Loucy (cell line): Measurements from ENCODE around the gene MAD1L1.
"Not testable (repeated sequence)": the region's sequence is repeated elsewhere in the genome, so short reads cannot be mapped to it uniquely, and the experiment has no call there.

Source experiments
- H2AFZ ChIP-seq: fragments of 200-600 bp; sonication (generic); 2 replicates; pipeline ENCODE4 v1.6.0; 2016; ENCODE audit warnings: antibody characterized with exemption, mild to moderate bottlenecking, low read length, moderate library complexity
- H3F3A ChIP-seq: fragments of 200-600 bp; 2 replicates; pipeline ENCODE4 v1.6.0; 2016; ENCODE audit warnings: antibody characterized with exemption, low read depth, mild to moderate bottlenecking
- H3K27me3 ChIP-seq: fragments of 200-600 bp; sonication (generic); 2 replicates; pipeline ENCODE4 v1.6.1; 2014; ENCODE audit warnings: low read length, mild to moderate bottlenecking; ENCODE audit not compliant: insufficient read depth, poor library complexity, severe bottlenecking
- H3K36me3 ChIP-seq: fragments of 200-600 bp; sonication (generic); 2 replicates; pipeline ENCODE4 v1.6.1; 2016; ENCODE audit warnings: low read length; ENCODE audit not compliant: insufficient read depth
- H3K4me1 ChIP-seq: fragments of 200-600 bp; sonication (generic); 2 replicates; pipeline ENCODE4 v1.5.1; 2014; ENCODE audit warnings: low read length, mild to moderate bottlenecking; ENCODE audit not compliant: insufficient read depth, poor library complexity, severe bottlenecking
- H3K4me2 ChIP-seq: fragments of 200-600 bp; sonication (generic); 2 replicates; pipeline ENCODE4 v1.6.0; 2014; ENCODE audit warnings: antibody characterized with exemption, low read length, low read depth, mild to moderate bottlenecking; ENCODE audit not compliant: poor library complexity, severe bottlenecking
- H3K4me3 ChIP-seq: fragments of 200-600 bp; sonication (generic); 2 replicates; pipeline ENCODE4 v1.5.1; 2014; ENCODE audit warnings: low read length, mild to moderate bottlenecking, mixed read lengths; ENCODE audit not compliant: poor library complexity, severe bottlenecking
- H3K79me2 ChIP-seq: fragments of 200-600 bp; sonication (generic); 2 replicates; pipeline ENCODE4 v1.6.1; 2014; ENCODE audit warnings: low read length; ENCODE audit not compliant: insufficient read depth
- H3K9ac ChIP-seq: fragments of 200-600 bp; sonication (generic); 2 replicates; pipeline ENCODE4 v1.6.0; 2014; ENCODE audit warnings: mild to moderate bottlenecking, low read depth, low read length, moderate library complexity; ENCODE audit not compliant: poor library complexity, severe bottlenecking
- H3K9me2 ChIP-seq: fragments of 200-600 bp; sonication (generic); replicated peaks from 2 replicates; pipeline ENCODE4 v1.6.1; 2016; ENCODE audit warnings: low read depth, low read length, mixed read lengths
- H3K9me3 ChIP-seq: fragments of 200-600 bp; sonication (generic); 2 replicates; pipeline ENCODE4 v1.6.1; 2014; ENCODE audit warnings: mild to moderate bottlenecking, antibody characterized with exemption, low read length, low read depth; ENCODE audit not compliant: insufficient read depth
- H4K20me1 ChIP-seq: fragments of 200-600 bp; sonication (generic); 2 replicates; pipeline ENCODE4 v1.6.0; 2014; ENCODE audit warnings: antibody characterized with exemption, low read length, mild to moderate bottlenecking; ENCODE audit not compliant: insufficient read depth, poor library complexity, severe bottlenecking
- EZH2phosphoT487 ChIP-seq: fragments of 200-600 bp; IDR thresholded peaks from 2 replicates; pipeline ENCODE4 v1.6.1; 2018; ENCODE audit warnings: antibody characterized with exemption, mild to moderate bottlenecking, moderate library complexity, borderline replicate concordance
- TF ChIP-seq, protein P1 (sequence below): fragments of 200-600 bp; sonication (generic); conservative IDR thresholded peaks from 2 replicates; pipeline ENCODE4 v1.5.1; 2014; ENCODE audit warnings: mild to moderate bottlenecking, antibody characterized with exemption, low read length

The MAD1L1 gene

DNA sequence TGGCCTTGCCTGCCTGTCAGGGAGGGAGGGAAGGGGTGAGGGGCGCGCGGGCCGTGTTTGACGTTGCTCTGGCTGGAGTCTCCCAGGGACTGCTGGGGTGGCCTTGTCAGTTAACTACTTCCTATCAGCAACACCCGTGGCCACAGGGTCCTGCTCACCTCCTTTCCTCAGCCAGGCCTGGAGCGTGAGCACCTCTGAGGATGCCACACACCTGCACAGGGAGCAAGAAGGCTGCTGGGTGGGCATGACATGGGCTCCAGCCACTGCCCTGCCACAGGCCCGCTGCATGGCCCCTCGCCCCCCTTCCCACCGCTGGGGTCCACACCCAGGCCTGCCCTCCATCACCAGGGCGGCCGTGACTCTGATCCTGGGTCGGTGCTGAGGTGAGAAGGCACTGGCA is 350.3 kb downstream of the MAD1L1 start:
- H3K4me1 ChIP-seq: no peaks in the 10 kb centered on the region
- H4K20me1 ChIP-seq: peaks cover 24% of the 10 kb centered on the region
- H3K79me2 ChIP-seq: peaks cover 43% of the 10 kb centered on the region; the same call in 1 of the 2 replicates
- no peaks in the 10 kb centered on the region for H3F3A ChIP-seq
- no peaks in the 10 kb centered on the region for H3K9me2 ChIP-seq
- H3K27me3 ChIP-seq: no peaks in the 10 kb centered on the region
- TF ChIP-seq EZH2phosphoT487: no peak
- TF ChIP-seq, protein P1, sequence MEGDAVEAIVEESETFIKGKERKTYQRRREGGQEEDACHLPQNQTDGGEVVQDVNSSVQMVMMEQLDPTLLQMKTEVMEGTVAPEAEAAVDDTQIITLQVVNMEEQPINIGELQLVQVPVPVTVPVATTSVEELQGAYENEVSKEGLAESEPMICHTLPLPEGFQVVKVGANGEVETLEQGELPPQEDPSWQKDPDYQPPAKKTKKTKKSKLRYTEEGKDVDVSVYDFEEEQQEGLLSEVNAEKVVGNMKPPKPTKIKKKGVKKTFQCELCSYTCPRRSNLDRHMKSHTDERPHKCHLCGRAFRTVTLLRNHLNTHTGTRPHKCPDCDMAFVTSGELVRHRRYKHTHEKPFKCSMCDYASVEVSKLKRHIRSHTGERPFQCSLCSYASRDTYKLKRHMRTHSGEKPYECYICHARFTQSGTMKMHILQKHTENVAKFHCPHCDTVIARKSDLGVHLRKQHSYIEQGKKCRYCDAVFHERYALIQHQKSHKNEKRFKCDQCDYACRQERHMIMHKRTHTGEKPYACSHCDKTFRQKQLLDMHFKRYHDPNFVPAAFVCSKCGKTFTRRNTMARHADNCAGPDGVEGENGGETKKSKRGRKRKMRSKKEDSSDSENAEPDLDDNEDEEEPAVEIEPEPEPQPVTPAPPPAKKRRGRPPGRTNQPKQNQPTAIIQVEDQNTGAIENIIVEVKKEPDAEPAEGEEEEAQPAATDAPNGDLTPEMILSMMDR: no peak
- no peak overlapping the region for H3K4me3 ChIP-seq
- H3K9me3 ChIP-seq: no peaks in the 10 kb centered on the region
- no peak overlapping the region for H3K4me2 ChIP-seq
- peaks cover 42% of the 10 kb centered on the region; the same call in 1 of the 2 replicates for H3K36me3 ChIP-seq
- H2AFZ ChIP-seq: no peak overlapping the region
- no peak overlapping the region for H3K9ac ChIP-seq

GRCh38 chr7:1881946-1882345 is 350.8 kb downstream of the MAD1L1 start:
- H3K36me3 ChIP-seq: peaks cover 37% of the 10 kb centered on the region; the same call in 1 of the 2 replicates
- H3K9me2 ChIP-seq: no peaks in the 10 kb centered on the region
- peaks cover 38% of the 10 kb centered on the region; the same call in 1 of the 2 replicates for H3K79me2 ChIP-seq
- peaks cover 24% of the 10 kb centered on the region for H4K20me1 ChIP-seq
- no peaks in the 10 kb centered on the region for H3K4me1 ChIP-seq
- no peaks in the 10 kb centered on the region for H3K27me3 ChIP-seq
- H3K4me2 ChIP-seq: no peak overlapping the region
- H3K9me3 ChIP-seq: no peaks in the 10 kb centered on the region
- H3K9ac ChIP-seq: no peak overlapping the region
- no peak overlapping the region for H3K4me3 ChIP-seq
- TF ChIP-seq EZH2phosphoT487: no peak
- TF ChIP-seq, protein P1: no peak
- no peak overlapping the region for H2AFZ ChIP-seq
- no peaks in the 10 kb centered on the region for H3F3A ChIP-seq

DNA sequence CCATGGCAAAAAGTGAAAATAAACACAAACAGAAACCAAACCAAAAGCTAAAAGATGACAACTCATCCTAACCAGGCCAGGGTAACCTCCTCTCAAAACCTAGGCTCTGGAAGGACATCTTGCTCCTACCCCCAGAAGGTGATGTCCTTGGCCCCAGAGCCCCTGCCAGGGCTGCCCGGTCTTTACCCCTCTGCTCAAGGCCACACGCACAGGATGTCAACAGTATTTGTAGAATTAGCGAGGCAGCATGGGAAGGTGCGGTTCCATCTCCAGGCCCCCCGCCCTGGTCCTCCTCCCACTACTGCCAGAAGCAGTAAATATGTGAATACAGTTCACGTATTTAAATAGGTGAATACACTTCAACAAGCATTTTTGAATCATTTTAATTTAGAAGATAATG is 356.1 kb downstream of the MAD1L1 start:
- H3K9me3 ChIP-seq, H3K27me3 ChIP-seq, H3K9me2 ChIP-seq, H3F3A ChIP-seq, H3K4me2 ChIP-seq, H3K4me1 ChIP-seq, H3K9ac ChIP-seq, H3K4me3 ChIP-seq, H2AFZ ChIP-seq, H4K20me1 ChIP-seq: not testable (repeated sequence)
- H3K36me3 ChIP-seq: peaks cover 37% of the 10 kb centered on the region; the same call in 1 of the 2 replicates
- peaks cover 46% of the 10 kb centered on the region for H3K79me2 ChIP-seq

DNA sequence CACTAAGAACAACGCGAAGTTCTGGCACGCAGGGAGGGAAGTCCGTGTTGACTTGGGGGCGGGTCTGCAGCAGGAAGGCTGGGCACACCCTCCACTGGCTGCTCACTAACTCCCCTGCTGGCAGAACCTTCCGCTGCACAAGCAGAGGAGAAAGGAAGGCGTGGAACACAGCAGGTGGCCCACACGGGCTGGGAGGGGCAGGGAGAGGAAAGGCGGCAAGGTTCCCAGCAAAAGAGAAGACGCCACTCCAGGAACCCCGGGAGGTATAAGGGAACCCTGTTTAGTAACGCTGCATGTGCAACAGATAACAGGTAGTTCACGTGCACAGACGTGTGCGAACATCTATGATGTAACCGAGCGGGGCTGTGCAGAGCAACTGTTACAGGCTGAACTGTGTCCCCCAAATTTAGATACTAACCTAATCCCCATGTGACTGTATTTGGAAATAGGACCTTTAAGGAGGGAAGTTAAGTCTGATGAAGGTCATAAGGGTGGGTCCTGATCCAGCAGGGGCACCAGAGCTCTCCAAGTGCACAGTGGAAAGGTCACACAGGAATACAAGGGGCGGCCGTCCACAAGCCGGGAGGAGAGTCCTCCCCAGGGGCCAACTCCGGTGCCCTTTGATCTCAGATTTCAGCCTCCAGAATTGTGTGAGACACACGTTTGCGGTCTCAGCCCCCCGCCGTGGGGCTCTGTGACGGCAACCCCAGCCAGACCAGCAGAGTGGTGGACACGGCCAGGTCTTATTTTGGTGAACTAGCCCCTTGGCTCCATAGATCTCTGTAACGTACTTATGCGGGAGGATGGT is 357.1 kb downstream of the MAD1L1 start:
- not testable (repeated sequence) for H4K20me1 ChIP-seq, H3K27me3 ChIP-seq, H3K4me1 ChIP-seq, H2AFZ ChIP-seq, H3K9ac ChIP-seq, H3K9me3 ChIP-seq, H3K9me2 ChIP-seq, H3K4me3 ChIP-seq, H3F3A ChIP-seq, H3K4me2 ChIP-seq
- Histone ChIP-seq H3K79me2 (peaks cover 52% of the 10 kb centered on the region), H3K36me3 (peaks cover 27% of the 10 kb centered on the region; the same call in 1 of the 2 replicates)

DNA sequence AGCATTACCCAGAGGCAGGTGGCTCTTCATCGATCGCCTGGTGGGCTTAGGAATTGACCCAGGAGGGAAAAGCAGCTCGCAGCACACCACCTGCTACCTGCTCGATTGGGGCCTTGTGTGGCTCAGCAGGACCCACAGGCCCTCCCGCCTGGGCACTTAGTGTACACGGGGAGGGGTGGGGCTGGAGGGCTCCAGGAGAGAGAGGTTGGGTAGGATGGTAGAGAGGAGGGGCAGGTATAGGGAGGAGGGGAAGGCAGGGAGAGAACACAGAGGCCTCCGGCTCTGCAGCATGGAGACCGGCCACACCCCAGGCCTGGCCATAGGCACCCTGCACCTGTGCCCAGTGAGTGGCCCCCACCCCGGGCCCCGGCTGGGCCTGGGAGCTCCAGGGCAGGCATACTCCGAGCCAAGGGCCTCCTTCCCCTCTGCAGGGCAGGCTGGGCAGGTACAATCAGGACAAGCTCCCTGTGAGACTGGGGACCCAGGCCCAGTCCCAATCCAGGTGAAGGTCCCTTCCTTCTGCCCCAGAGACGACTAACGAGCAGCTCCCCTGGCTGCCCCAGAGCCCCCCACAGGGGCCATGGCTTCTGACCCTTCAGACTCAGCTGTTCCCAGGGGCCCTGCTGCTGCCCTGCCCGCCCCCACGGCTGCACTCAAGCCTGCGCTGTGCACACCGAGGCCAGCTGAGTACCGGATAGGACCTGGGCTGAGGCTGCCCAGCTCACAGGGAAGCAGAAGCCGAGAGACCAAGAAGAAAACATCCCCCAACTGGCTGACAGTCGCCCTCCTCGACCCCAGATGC is 358.0 kb downstream of the MAD1L1 start:
- not testable (repeated sequence) for H3K4me3 ChIP-seq, H3K9ac ChIP-seq, H3K9me3 ChIP-seq, H3F3A ChIP-seq, H2AFZ ChIP-seq, H3K9me2 ChIP-seq, H3K27me3 ChIP-seq, H3K4me2 ChIP-seq, H4K20me1 ChIP-seq, H3K4me1 ChIP-seq
- H3K79me2 ChIP-seq: peaks cover 52% of the 10 kb centered on the region
- peaks cover 20% of the 10 kb centered on the region; the same call in 1 of the 2 replicates for H3K36me3 ChIP-seq
